Choroid plexus epithelial cell (primary cell): ENCODE data around the gene HCN3.
A peak's percentile ranks its signal among the peaks of the same experiment; 100 is the strongest.
"Not testable (repeated sequence)": the region's sequence is repeated elsewhere in the genome, so short reads cannot be mapped to it uniquely, and the experiment has no call there.

Experiments used
- DNase-seq: peaks from one replicate; pipeline ENCODE4 v3.0.0-alpha.2; 2010; ENCODE audit warnings: low read depth
- H3K4me3 ChIP-seq: 2 replicates; pipeline ENCODE4 v1.5.1; 2011; ENCODE audit warnings: low read depth, mild to moderate bottlenecking, control low read depth, low read length, moderate library complexity
- CTCF ChIP-seq: conservative IDR thresholded peaks from 2 replicates; pipeline ENCODE4 v1.5.1; 2011; ENCODE audit warnings: low read depth, mild to moderate bottlenecking, control low read depth, inconsistent platforms, low read length, moderate library complexity

Gene HCN3

GRCh38 chr1:155241841-155242264, 35.4 kb upstream of the HCN3 start:
- no peak for TF ChIP-seq CTCF
- H3K4me3 ChIP-seq = no peak overlapping the region
- no peak for DNase-seq

GRCh38 chr1:155242805-155243358, 34.4 kb upstream of the HCN3 start:
- no peak for DNase-seq
- H3K4me3 ChIP-seq = peak overlapping the region; percentile 70
- no peak for TF ChIP-seq CTCF

- peak; percentile 100 for DNase-seq
- peak overlapping the region; percentile 70 for H3K4me3 ChIP-seq
- TF ChIP-seq CTCF = peak; percentile 42
Measured at GRCh38 chr1:155244368-155245162, 32.7 kb upstream of the HCN3 start.

- no peak for TF ChIP-seq CTCF
- no peak for DNase-seq
Measured at GRCh38 chr1:155245163-155245524, 32.1 kb upstream of the HCN3 start.

GRCh38 chr1:155246796-155247195, 30.5 kb upstream of the HCN3 start:
- not testable (repeated sequence) for H3K4me3 ChIP-seq, DNase-seq

More at GRCh38 chr1:155245163-155245524, 32.1 kb upstream of the HCN3 start:
- peak overlapping the region; percentile 70 for H3K4me3 ChIP-seq

- DNase-seq = no peak
- no peak for TF ChIP-seq CTCF
- no peak overlapping the region for H3K4me3 ChIP-seq
Measured at GRCh38 chr1:155247667-155248553, 29.4 kb upstream of the HCN3 start.

GRCh38 chr1:155250246-155250632, 27.0 kb upstream of the HCN3 start:
- no peak for DNase-seq
- TF ChIP-seq CTCF = no peak
- H3K4me3 ChIP-seq = peak overlapping the region; percentile 45
